GOT3 (cell line): Measurements from ENCODE around the gene FAM83G.
"Not testable (repeated sequence)": the region's sequence is repeated elsewhere in the genome, so short reads cannot be mapped to it uniquely, and the experiment has no call there.

ENCODE experiments used
- DNase-seq: peaks from one replicate; lab custom pipeline; 2025; ENCODE audit warnings: mixed read lengths; lab: John Stamatoyannopoulos, UW

Gene FAM83G

GRCh38 chr17:18951941-18952842 lies 52.4 kb downstream of the FAM83G start, which contains the start of gene SLC5A10:
TSS of gene SLC5A10 (plus strand) at chr17:18952165. CDS start at chr17:18952206, 41 bp downstream.
- no peak for DNase-seq

GRCh38 chr17:18950944-18951905 lies 53.3 kb downstream of the FAM83G start:
- no peak for DNase-seq

GRCh38 chr17:18950346-18950745 lies 54.2 kb downstream of the FAM83G start:
- no peak for DNase-seq

GRCh38 chr17:18949566-18949965 lies 55.0 kb downstream of the FAM83G start:
- no peak for DNase-seq

- DNase-seq: no peak
Measured at GRCh38 chr17:18948476-18949006, 56.0 kb downstream of the FAM83G start.

- DNase-seq: no peak
Measured at GRCh38 chr17:18947866-18948265, 56.7 kb downstream of the FAM83G start.

GRCh38 chr17:18946536-18946935 lies 58.0 kb downstream of the FAM83G start:
- no peak for DNase-seq

GRCh38 chr17:18944646-18945045 lies 59.9 kb downstream of the FAM83G start:
- DNase-seq: no peak

GRCh38 chr17:18938692-18939023 lies 65.9 kb downstream of the FAM83G start:
- DNase-seq: no peak

- no peak for DNase-seq
Measured at GRCh38 chr17:18937981-18938691, 66.4 kb downstream of the FAM83G start.

GRCh38 chr17:18933102-18934058 lies 71.2 kb downstream of the FAM83G start:
- DNase-seq: no peak

GRCh38 chr17:18932360-18933055 lies 72.1 kb downstream of the FAM83G start:
- DNase-seq: no peak

GRCh38 chr17:18928628-18929125 lies 75.9 kb downstream of the FAM83G start:
- no peak for DNase-seq

GRCh38 chr17:18925187-18925586 lies 79.4 kb downstream of the FAM83G start:
- DNase-seq: no peak

- DNase-seq: not testable (repeated sequence)
Measured at GRCh38 chr17:18922596-18922995, 82.0 kb downstream of the FAM83G start.

- DNase-seq: no peak
Measured at GRCh38 chr17:18921912-18922451, 82.6 kb downstream of the FAM83G start.

- no peak for DNase-seq
Measured at GRCh38 chr17:18921485-18921884, 83.1 kb downstream of the FAM83G start.

GRCh38 chr17:18920911-18921441 lies 83.6 kb downstream of the FAM83G start:
- no peak for DNase-seq

- DNase-seq: no peak
Measured at GRCh38 chr17:18919963-18920362, 84.6 kb downstream of the FAM83G start.
